Esophagus muscularis mucosa (tissue), 3 donors: ENCODE results near the gene SERPINA1.

ENCODE experiments used
- CTCF ChIP-seq, 3 experiments: fragments of 200-600 bp in 2 of 3; fragments of 450-650 bp in 1 of 3; sonication (generic) in 2 of 3; IDR thresholded peaks; one replicate each; pipeline ENCODE4 v1.5.1; 2017 to 2019; ENCODE audit warnings: antibody characterized with exemption in 3 of 3, mild to moderate bottlenecking in 2 of 3, moderate library complexity in 1 of 3
- POLR2A ChIP-seq: fragments of 450-650 bp; IDR thresholded peaks from one replicate; pipeline ENCODE4 v1.6.1; 2017; ENCODE audit warnings: antibody characterized with exemption, moderate library complexity, mild to moderate bottlenecking, low read depth
- POLR2AphosphoS5 ChIP-seq, 2 donors: sonication (generic); formaldehyde crosslinking; IDR thresholded peaks; one replicate each; pipeline ENCODE4 v1.6.1; 2017; ENCODE audit warnings: antibody characterized with exemption in 2 of 2

GRCh38 chr14:94412671-94413638 lies 24.6 kb upstream of the SERPINA1 start:
- TF ChIP-seq POLR2AphosphoS5 (IDR thresholded peaks at IDR 0.05) (no peak), CTCF (IDR thresholded peaks at IDR 0.05) (no peak), POLR2A (no peak)
